ENCODE measurements around the gene BCL2L15. TPM values are rescaled to one million over a fixed set of nuclear protein-coding genes. Genes with fewer than 3 reads are reported as not detected.
A peak's percentile ranks its signal among the peaks of the same experiment; 100 is the strongest.

The BCL2L15 gene
- total RNA-seq, 4 donors from 2014 or later, result 0.15 to 0.93 (median 0.27) TPM; not detected in 1

GRCh38 chr1:113904674-113905434, 17.5 kb upstream of the BCL2L15 start, which contains the start of the genes AP4B1 and DCLRE1B:
Gene AP4B1 (minus strand): TSS chr1:113904799. CDS start chr1:113904717, 82 bp downstream.
Gene DCLRE1B (plus strand): TSS chr1:113905326. CDS start chr1:113905587, 261 bp downstream.
- H3K27ac ChIP-seq, result peak within 1 kb of the TSS; percentile 87 to 95 (median 93)
- no peaks in the 10 kb centered on the region for H3K27me3 ChIP-seq
- peak within 1 kb of the TSS; percentile 72 to 84 for H3K4me3 ChIP-seq
- H3K36me3 ChIP-seq, result peaks cover 0 to 46% of the 10 kb centered on the region in 2 donors
- H3K9me3 ChIP-seq, result no peaks in the 10 kb centered on the region
- peaks cover 5 to 40% (median 18%) of the 10 kb centered on the region in 3 donors for H3K4me1 ChIP-seq
- 0% methylated on average over 7 to 26 of the region's 67 CpGs for WGBS, 2 donors (ENCODE audit: low coverage in 1 of 2)
- ATAC-seq, result peak; percentile 97
- TF ChIP-seq POLR2A (IDR thresholded peaks at IDR 0.05) (peak; percentile 65 to 68), EP300 (IDR thresholded peaks at IDR 0.05) (no peak), POLR2AphosphoS5 (IDR thresholded peaks at IDR 0.05) (peak; percentile 93), CTCF (IDR thresholded peaks at IDR 0.05) (peak; percentile 13 to 93 (median 89))

GRCh38 chr1:113904293-113904673, 16.9 kb upstream of the BCL2L15 start:
- Histone ChIP-seq H3K36me3 (peaks cover 0 to 49% of the 10 kb centered on the region in 2 donors), H3K27ac (peak overlapping the region; percentile 87 to 95 (median 93)), H3K4me1 (peaks cover 5 to 40% (median 18%) of the 10 kb centered on the region in 3 donors), H3K4me3 (peak overlapping the region; percentile 72 to 84), H3K9me3 (no peaks in the 10 kb centered on the region), H3K27me3 (no peaks in the 10 kb centered on the region)
- ATAC-seq, result no peak
- TF ChIP-seq POLR2A (IDR thresholded peaks at IDR 0.05), result no peak
- TF ChIP-seq CTCF (IDR thresholded peaks at IDR 0.05), result no peak
- TF ChIP-seq EP300 (IDR thresholded peaks at IDR 0.05), result no peak
- 0% methylated on average over 2 to 11 of the region's 11 CpGs for WGBS, 2 donors (ENCODE audit: low coverage in 1 of 2)

GRCh38 chr1:113903501-113904292, 16.3 kb upstream of the BCL2L15 start:
- WGBS, 2 donors (ENCODE audit: low coverage in 1 of 2), result 14 to 25% methylated on average over 4 to 7 of the region's 7 CpGs
- Histone ChIP-seq H3K27me3 (no peaks in the 10 kb centered on the region), H3K36me3 (peaks cover 0 to 52% of the 10 kb centered on the region in 2 donors), H3K9me3 (no peaks in the 10 kb centered on the region), H3K27ac (peak overlapping the region; percentile 87 to 95 (median 93)), H3K4me1 (peaks cover 5 to 44% (median 18%) of the 10 kb centered on the region in 3 donors), H3K4me3 (peak overlapping the region; percentile 72 to 84)
- no peak for TF ChIP-seq POLR2AphosphoS5 (IDR thresholded peaks at IDR 0.05)
- TF ChIP-seq EP300 (IDR thresholded peaks at IDR 0.05), result no peak
- TF ChIP-seq POLR2A (IDR thresholded peaks at IDR 0.05), result no peak
- TF ChIP-seq CTCF (IDR thresholded peaks at IDR 0.05), result no peak
- no peak for ATAC-seq

- TF ChIP-seq EP300 (IDR thresholded peaks at IDR 0.05) (no peak), POLR2AphosphoS5 (IDR thresholded peaks at IDR 0.05) (no peak), CTCF (IDR thresholded peaks at IDR 0.05) (no peak), POLR2A (IDR thresholded peaks at IDR 0.05) (no peak)
- H3K9me3 ChIP-seq, result no peaks in the 10 kb centered on the region
- peaks cover 5 to 31% (median 16%) of the 10 kb centered on the region in 3 donors for H3K4me1 ChIP-seq
- WGBS, 2 donors (ENCODE audit: low coverage in 1 of 2), result 57 to 87% methylated on average over 3 of the region's 3 CpGs
- no peak overlapping the region for H3K4me3 ChIP-seq
- H3K27me3 ChIP-seq, result no peaks in the 10 kb centered on the region
- H3K36me3 ChIP-seq, result peaks cover 0 to 65% of the 10 kb centered on the region in 2 donors
- no peak overlapping the region for H3K27ac ChIP-seq
- ATAC-seq, result no peak
These were observed 13.8 kb upstream of the BCL2L15 start for GRCh38 chr1:113901191-113901590.
